SK-N-MC (cell line): ENCODE measurements around the gene P2RX3.
"Not testable (repeated sequence)": the region's sequence is repeated elsewhere in the genome, so short reads cannot be mapped to it uniquely, and the experiment has no call there.

Experiments used
- DNase-seq: peaks from one replicate; pipeline ENCODE4 v3.0.0-alpha.2; 2011; ENCODE audit warnings: low read depth, low spot score
- H3K27ac ChIP-seq: fragments of 200-600 bp; sonication (generic); 2 replicates; pipeline ENCODE4 v1.5.1; 2016; ENCODE audit warnings: mixed run types
- H3K36me3 ChIP-seq: fragments of 200-600 bp; sonication (generic); 2 replicates; pipeline ENCODE4 v1.6.1; 2017; ENCODE audit warnings: antibody characterized with exemption, low read length, mixed read lengths; ENCODE audit not compliant: insufficient read depth
- H3K4me3 ChIP-seq: fragments of 200-600 bp; sonication (generic); 2 replicates; pipeline ENCODE4 v1.5.1; 2016
- H3K9ac ChIP-seq: fragments of 200-600 bp; sonication (generic); 2 replicates; pipeline ENCODE4 v1.8.0; 2017; ENCODE audit warnings: mixed run types, mixed read lengths; ENCODE audit not compliant: insufficient read length
- H3K9me3 ChIP-seq: fragments of 200-600 bp; sonication (generic); 2 replicates; pipeline ENCODE4 v1.6.1; 2017; ENCODE audit warnings: low read depth, mild to moderate bottlenecking, antibody characterized with exemption, low read length, moderate library complexity, mixed read lengths
- EZH2 ChIP-seq: fragments of 200-600 bp; sonication (generic); IDR thresholded peaks from one replicate; pipeline ENCODE4 v1.6.1; 2017; ENCODE audit warnings: antibody characterized with exemption
- FOXP2 ChIP-seq: optimal IDR thresholded peaks from 2 replicates; pipeline ENCODE3; 2011; ENCODE audit warnings: mild to moderate bottlenecking, moderate library complexity; ENCODE audit not compliant: insufficient read depth; ENCODE audit errors: extremely low read length, control extremely low read depth
- POLR2AphosphoS5 ChIP-seq: IDR thresholded peaks from 2 replicates; pipeline ENCODE4 v1.6.1; 2012; ENCODE audit warnings: mild to moderate bottlenecking, low read depth, low read length, borderline replicate concordance

P2RX3 gene

GRCh38 chr11:57336111-57336666 lies 2.0 kb upstream of the P2RX3 start:
- Histone ChIP-seq H3K9me3 (no peaks in the 10 kb centered on the region), H3K4me3 (peak overlapping the region; percentile 78), H3K9ac (peak overlapping the region; percentile 96), H3K27ac (peak overlapping the region; percentile 60; the same call in 1 of the 2 replicates), H3K36me3 (peaks cover 36% of the 10 kb centered on the region)
- DNase-seq, result no peak
- no peak for TF ChIP-seq EZH2

DNA sequence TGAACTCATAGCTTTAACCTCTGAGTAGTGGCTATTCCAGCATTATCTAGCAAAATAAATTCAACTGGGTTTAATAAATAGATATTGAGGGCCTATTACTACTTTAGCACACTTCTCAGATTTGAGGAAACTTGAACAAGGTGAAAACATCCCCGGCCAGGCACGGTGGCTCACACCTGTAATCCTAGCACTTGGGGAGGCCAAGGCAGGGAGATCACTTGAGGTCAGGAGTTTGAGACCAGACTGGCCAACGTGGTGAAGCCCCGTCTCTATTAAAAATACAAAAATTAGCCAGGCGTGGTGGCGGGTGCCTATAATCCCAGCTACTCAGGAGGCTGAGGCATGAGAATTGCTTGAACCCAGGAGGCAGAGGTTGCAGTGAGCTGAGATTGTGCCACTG lies 1.3 kb upstream of the P2RX3 start:
- not testable (repeated sequence) for DNase-seq, H3K4me3 ChIP-seq, H3K27ac ChIP-seq, H3K9me3 ChIP-seq
- peaks cover 29% of the 10 kb centered on the region for H3K36me3 ChIP-seq
- H3K9ac ChIP-seq, result peak overlapping the region; percentile 96

DNA sequence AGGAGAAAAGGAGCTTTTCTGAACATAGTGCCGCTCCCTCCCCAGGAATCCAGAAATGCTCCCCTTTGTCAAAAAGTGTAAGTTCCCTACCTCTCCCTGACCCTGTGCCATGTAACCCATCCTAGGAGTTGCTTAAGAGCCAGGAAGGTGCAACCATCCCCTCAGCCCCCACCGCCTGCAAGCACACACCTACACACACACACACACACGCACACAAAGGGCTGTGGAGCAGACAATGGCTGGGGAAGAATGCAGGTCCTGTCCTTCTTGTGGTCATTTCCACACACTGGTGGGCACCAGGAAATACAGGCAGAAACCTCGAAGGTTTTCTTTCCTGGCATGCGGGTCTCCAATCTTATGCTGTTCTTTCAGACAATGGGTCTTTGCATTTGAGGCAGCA lies 1.2 kb downstream of the P2RX3 start:
- H3K27ac ChIP-seq, result no peak overlapping the region
- TF ChIP-seq EZH2 (no peak), FOXP2 (no peak), POLR2AphosphoS5 (no peak)
- no peaks in the 10 kb centered on the region for H3K9me3 ChIP-seq
- H3K9ac ChIP-seq, result no peak overlapping the region
- DNase-seq, result no peak
- peaks cover 4% of the 10 kb centered on the region for H3K36me3 ChIP-seq
- H3K4me3 ChIP-seq, result no peak overlapping the region

DNA sequence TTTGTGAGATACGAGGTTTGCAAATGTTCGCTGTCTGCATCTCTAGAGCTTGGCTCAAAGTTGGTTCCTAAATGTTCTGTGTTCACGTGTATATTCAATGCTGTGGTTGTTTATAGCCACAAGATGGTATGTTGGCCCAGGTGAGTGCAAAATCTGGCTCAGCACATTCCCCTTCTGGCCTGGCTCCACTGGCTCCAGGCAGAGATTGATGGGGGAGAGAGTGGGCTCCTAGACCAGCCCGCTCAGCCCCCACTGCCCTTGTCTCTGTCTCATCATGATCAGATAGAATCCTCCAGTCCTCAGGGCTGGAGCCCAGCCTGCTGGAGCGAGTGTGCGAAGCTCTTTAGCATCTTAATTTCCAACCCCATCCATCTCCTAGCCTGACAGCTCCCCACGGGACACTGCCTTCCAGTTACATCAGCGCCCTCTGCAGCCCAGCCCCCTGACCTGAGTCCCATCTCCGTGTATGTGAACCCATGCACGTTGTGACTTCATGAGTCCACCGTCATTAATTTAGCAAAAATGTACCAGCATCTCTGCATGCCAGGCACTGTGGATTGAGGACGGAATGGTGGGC lies 2.0 kb downstream of the P2RX3 start:
- TF ChIP-seq EZH2, result no peak
- TF ChIP-seq FOXP2, result no peak
- TF ChIP-seq POLR2AphosphoS5, result no peak
- H3K9me3 ChIP-seq, result no peaks in the 10 kb centered on the region
- no peak overlapping the region for H3K4me3 ChIP-seq
- no peak overlapping the region for H3K9ac ChIP-seq
- DNase-seq, result no peak
- H3K36me3 ChIP-seq, result no peaks in the 10 kb centered on the region
- H3K27ac ChIP-seq, result no peak overlapping the region

DNA sequence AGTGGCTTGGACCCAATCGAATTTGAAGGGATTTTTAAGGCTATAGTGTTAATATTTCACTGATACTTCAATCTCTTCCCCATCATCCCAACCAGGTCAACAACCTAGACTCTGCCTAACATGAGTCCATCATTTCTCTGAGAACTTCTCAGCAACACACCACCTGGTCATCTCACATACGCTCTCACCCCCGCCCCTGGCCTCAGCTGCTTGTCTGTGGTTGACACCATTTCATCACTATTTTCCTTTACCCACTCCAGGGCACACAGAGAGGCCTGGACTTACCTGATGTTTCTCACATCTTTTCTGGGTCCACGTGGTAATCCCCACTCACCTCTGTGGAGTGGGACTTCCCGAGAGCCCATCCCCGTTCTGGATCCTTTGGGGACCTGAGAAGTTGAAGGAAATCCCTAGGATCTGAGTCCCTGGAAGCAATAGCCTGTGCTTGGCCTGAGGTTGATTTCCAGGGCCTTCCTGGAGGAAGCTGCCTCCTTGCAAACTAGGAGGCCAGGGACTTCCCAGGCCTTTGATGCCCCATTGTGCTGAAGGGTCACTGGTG lies 3.2 kb downstream of the P2RX3 start:
- TF ChIP-seq FOXP2 (no peak), POLR2AphosphoS5 (no peak), EZH2 (no peak)
- Histone ChIP-seq H3K27ac (no peak overlapping the region), H3K36me3 (no peaks in the 10 kb centered on the region), H3K9ac (no peak overlapping the region), H3K4me3 (no peak overlapping the region), H3K9me3 (no peaks in the 10 kb centered on the region)
- DNase-seq, result no peak

DNA sequence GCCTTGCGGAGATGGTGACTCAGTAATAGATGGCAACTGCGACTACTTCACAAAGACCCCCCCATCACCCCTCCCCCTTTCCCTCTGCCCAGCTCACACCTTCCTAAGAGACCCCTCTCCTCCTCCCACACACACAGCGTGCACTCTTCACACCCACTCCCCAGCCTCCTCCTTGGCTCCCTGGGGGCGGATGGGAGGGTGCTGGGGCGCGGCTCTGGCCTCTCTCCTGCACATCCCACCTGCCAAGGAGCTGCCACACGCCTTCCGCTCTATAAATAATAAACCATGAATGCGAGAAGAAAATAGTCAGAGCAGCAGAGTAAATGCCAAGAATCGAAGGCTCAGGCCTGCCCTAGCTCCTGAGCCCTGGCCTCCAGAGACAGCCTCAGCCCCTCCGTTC lies 4.5 kb downstream of the P2RX3 start:
- H3K9me3 ChIP-seq, result no peaks in the 10 kb centered on the region
- no peak overlapping the region for H3K9ac ChIP-seq
- DNase-seq, result no peak
- H3K27ac ChIP-seq, result no peak overlapping the region
- no peaks in the 10 kb centered on the region for H3K36me3 ChIP-seq
- TF ChIP-seq EZH2 (no peak), POLR2AphosphoS5 (no peak), FOXP2 (no peak)
- no peak overlapping the region for H3K4me3 ChIP-seq

DNA sequence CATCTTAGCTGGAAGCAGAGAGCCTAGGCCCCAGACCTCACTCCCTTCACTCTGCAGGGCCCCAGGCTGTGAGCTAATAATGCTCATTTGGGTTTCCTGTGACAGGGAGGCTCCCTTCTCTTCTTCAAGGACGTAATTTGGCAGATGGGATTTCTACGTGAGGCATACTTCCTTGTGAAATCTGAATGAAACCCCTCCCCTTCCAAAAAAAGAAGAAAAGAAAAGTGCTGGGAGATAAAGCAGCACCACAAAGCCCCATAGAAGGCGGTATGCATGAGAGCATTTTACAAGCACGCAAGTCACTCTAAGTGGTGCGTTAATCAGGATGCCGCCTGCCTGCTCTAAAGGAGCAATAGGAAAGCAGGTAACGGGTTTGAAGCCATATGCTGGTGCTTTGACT lies 5.7 kb downstream of the P2RX3 start:
- TF ChIP-seq POLR2AphosphoS5, result no peak; the same call in 1 of the 2 replicates
- no peak for TF ChIP-seq EZH2
- TF ChIP-seq FOXP2, result no peak
- peak overlapping the region; percentile 9 for H3K9ac ChIP-seq
- DNase-seq, result peak; percentile 53
- no peaks in the 10 kb centered on the region for H3K36me3 ChIP-seq
- peak overlapping the region; percentile 52 for H3K27ac ChIP-seq
- peak overlapping the region; percentile 10; the same call in 1 of the 2 replicates for H3K4me3 ChIP-seq
- H3K9me3 ChIP-seq, result no peaks in the 10 kb centered on the region

DNA sequence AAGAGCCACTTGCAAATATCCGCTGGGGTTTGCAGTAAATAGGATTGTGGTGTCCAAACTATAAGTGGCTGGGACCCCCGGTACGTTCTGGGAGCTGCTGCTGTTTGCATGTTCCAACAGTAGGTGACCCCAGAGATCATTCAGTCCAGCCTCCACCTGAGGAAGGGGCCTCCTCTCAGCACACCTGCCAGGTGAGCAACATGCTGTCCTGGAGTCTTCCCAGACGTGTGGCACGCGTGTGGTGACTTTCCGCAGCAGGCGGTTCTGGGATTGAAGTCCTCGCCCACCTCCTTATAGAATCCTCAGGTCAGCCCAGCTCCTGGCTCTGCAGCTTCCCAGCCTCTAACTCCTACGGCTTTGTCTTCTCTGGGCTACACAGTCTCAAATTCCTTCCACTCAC lies 6.7 kb downstream of the P2RX3 start:
- H3K9ac ChIP-seq, result no peak overlapping the region

More for the DNA sequence above, 6.7 kb downstream of the P2RX3 start:
- no peak for DNase-seq
- Histone ChIP-seq H3K4me3 (no peak overlapping the region), H3K9me3 (no peaks in the 10 kb centered on the region), H3K27ac (no peak overlapping the region), H3K36me3 (no peaks in the 10 kb centered on the region)
- TF ChIP-seq EZH2 (no peak), POLR2AphosphoS5 (no peak), FOXP2 (no peak)
